Lower lobe of right lung (tissue), 2 donors: Measurements from ENCODE around the gene SLC39A5. TPM values are rescaled to one million over a fixed set of nuclear protein-coding genes. Genes with fewer than 3 reads are reported as not detected.
"Not testable (repeated sequence)": the region's sequence is repeated elsewhere in the genome, so short reads cannot be mapped to it uniquely, and the experiment has no call there.

ENCODE experiments used
- ATAC-seq, 2 donors: fragments of 200-7000 bp; cut with Tn5 transposase; one replicate each; pipeline ENCODE4 v1.9.1; 2020 to 2022; ENCODE audit warnings: mild to moderate bottlenecking in 2 of 2, moderate library complexity in 2 of 2
- DNase-seq: peaks from one replicate; pipeline ENCODE4 v3.0.0-alpha.2; 2020
- H3K27ac ChIP-seq: fragments of 200-600 bp; one replicate; pipeline ENCODE4 v1.8.0; 2022
- H3K27me3 ChIP-seq: fragments of 200-600 bp; one replicate; pipeline ENCODE4 v1.8.0; 2022; ENCODE audit warnings: low read depth
- H3K36me3 ChIP-seq: fragments of 200-600 bp; one replicate; pipeline ENCODE4 v1.8.0; 2022; ENCODE audit warnings: mild to moderate bottlenecking
- H3K4me1 ChIP-seq: fragments of 200-600 bp; one replicate; pipeline ENCODE4 v1.8.0; 2022
- H3K4me3 ChIP-seq: fragments of 200-600 bp; one replicate; pipeline ENCODE4 v1.8.0; 2022; ENCODE audit warnings: mild to moderate bottlenecking
- H3K9me3 ChIP-seq: fragments of 200-600 bp; one replicate; pipeline ENCODE4 v1.8.0; 2022
- intact Hi-C: fragments of 100-400 bp; cut with DNase I; formaldehyde crosslinking; loops from one replicate; pipeline ENCODE4 v1.11.0; 2022
- total RNA-seq: library from RNA; stranded (reverse); fragmentation: NEBNext Ultra II Directional; extraction: Animal tissue kit (Norgen Biotek cat#: 25700); gene quantifications from one replicate; pipeline ENCODE4 v1.2.1, GENCODE V29; 2021
- TF ChIP-seq, protein P1 (sequence below): fragments of 200-600 bp; IDR thresholded peaks from one replicate; pipeline ENCODE4 v1.8.0; 2022; ENCODE audit warnings: antibody characterized with exemption, mild to moderate bottlenecking
- donor health status: DM: no; HTN: yes; CAD: no; lungs with severe emphysema.

The SLC39A5 gene
- total RNA-seq, 1 donor from 2014 or later, result not detected

- intact Hi-C loops, result no loop called here
- H3K4me3 ChIP-seq, result peak overlapping the region; percentile 67
- H3K36me3 ChIP-seq, result peaks cover 37% of the 10 kb centered on the region
- TF ChIP-seq, protein P1, sequence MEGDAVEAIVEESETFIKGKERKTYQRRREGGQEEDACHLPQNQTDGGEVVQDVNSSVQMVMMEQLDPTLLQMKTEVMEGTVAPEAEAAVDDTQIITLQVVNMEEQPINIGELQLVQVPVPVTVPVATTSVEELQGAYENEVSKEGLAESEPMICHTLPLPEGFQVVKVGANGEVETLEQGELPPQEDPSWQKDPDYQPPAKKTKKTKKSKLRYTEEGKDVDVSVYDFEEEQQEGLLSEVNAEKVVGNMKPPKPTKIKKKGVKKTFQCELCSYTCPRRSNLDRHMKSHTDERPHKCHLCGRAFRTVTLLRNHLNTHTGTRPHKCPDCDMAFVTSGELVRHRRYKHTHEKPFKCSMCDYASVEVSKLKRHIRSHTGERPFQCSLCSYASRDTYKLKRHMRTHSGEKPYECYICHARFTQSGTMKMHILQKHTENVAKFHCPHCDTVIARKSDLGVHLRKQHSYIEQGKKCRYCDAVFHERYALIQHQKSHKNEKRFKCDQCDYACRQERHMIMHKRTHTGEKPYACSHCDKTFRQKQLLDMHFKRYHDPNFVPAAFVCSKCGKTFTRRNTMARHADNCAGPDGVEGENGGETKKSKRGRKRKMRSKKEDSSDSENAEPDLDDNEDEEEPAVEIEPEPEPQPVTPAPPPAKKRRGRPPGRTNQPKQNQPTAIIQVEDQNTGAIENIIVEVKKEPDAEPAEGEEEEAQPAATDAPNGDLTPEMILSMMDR, result no peak
- no peak for DNase-seq
- peaks cover 18% of the 10 kb centered on the region for H3K4me1 ChIP-seq
- H3K27ac ChIP-seq, result peak overlapping the region; percentile 93
- no peaks in the 10 kb centered on the region for H3K27me3 ChIP-seq
- ATAC-seq, result peak; percentile 19 to 20
- H3K9me3 ChIP-seq, result no peaks in the 10 kb centered on the region
Measured at GRCh38 chr12:56267443-56268071, 37.7 kb downstream of the SLC39A5 start.

DNA sequence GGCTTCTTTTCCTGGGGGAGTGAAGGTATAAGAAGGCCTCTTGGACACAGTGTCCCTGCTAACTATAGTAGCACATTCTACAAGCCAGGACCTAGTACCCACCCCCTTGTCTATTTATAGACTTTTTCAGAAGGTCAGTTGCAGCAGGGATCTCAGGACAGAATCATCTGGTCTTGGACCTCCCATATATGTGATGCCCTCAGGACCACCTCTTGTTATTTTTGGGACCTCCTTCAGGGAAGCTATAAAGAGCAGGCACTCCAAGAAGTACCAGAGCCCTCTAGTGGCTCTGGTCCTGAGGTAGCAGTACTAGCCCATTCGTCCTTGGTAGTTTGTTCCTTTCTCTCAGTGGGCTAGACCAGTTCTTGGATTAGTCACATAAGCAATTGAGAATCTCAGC is 41.2 kb downstream of the SLC39A5 start:
- Histone ChIP-seq H3K36me3 (peaks cover 72% of the 10 kb centered on the region), H3K27ac (no peak overlapping the region), H3K27me3 (no peaks in the 10 kb centered on the region), H3K9me3 (no peaks in the 10 kb centered on the region), H3K4me3 (no peak overlapping the region), H3K4me1 (peaks cover 15% of the 10 kb centered on the region)
- intact Hi-C loops, result no loop called here
- ATAC-seq (no peak), DNase-seq (no peak)
- TF ChIP-seq, protein P1, result peak; percentile 16

DNA sequence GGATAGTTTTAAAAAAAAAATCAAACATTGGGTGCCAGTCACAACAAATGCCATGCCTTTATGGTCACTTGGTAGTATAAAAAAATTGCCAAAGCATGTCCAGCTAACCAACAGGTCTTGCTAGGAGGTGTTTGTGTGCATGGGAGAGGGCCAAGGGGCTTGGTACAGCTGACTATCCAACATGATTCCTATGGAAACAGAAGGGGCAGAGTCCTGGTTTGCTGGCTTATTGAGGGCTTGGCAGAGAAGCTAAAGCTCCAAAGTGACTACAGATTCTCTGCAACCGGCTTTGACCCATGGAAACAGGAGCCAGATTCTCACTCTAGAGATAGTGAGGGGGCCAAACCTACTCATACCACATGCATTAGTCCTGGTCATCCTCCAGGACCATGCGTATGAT is 42.6 kb downstream of the SLC39A5 start:
- H3K4me3 ChIP-seq, intact Hi-C loops, H3K27ac ChIP-seq, ATAC-seq, H3K4me1 ChIP-seq, DNase-seq, H3K27me3 ChIP-seq, H3K9me3 ChIP-seq: not testable (repeated sequence)
- H3K36me3 ChIP-seq, result peaks cover 86% of the 10 kb centered on the region

GRCh38 chr12:56274299-56274698 is 44.4 kb downstream of the SLC39A5 start:
- no peak overlapping the region for H3K4me3 ChIP-seq
- DNase-seq (no peak), ATAC-seq (no peak)
- H3K27ac ChIP-seq, result no peak overlapping the region
- intact Hi-C loops, result no loop called here
- no peaks in the 10 kb centered on the region for H3K4me1 ChIP-seq
- no peaks in the 10 kb centered on the region for H3K27me3 ChIP-seq
- H3K36me3 ChIP-seq, result peaks cover 100% of the 10 kb centered on the region
- TF ChIP-seq, protein P1, result no peak
- H3K9me3 ChIP-seq, result no peaks in the 10 kb centered on the region

- ATAC-seq (no peak), DNase-seq (no peak)
- TF ChIP-seq, protein P1, result no peak
- intact Hi-C loops, result no loop called here
- no peaks in the 10 kb centered on the region for H3K27me3 ChIP-seq
- H3K9me3 ChIP-seq, result no peaks in the 10 kb centered on the region
- no peak overlapping the region for H3K27ac ChIP-seq
- H3K4me1 ChIP-seq, result no peaks in the 10 kb centered on the region
- H3K4me3 ChIP-seq, result no peak overlapping the region
- H3K36me3 ChIP-seq, result peaks cover 100% of the 10 kb centered on the region
Measured at GRCh38 chr12:56278905-56279304, 49.1 kb downstream of the SLC39A5 start.

DNA sequence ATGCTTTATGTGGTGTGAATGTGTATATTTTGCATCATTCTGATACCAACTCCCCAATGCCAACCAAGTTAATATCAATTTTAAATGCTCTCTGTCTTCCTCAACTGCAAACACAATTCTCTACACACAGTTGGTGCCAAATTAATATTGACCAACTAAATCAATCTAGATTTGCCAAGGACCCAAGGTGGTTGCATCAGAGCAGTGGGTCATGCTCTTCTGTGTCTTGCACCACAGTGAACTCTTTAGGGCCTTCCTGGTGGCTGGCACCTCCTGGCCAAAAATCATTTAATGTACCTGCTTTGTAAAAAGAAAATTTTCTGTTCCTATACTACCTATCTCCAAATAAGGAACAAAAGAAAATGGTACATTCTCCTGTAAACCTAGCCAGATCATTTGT is 51.0 kb downstream of the SLC39A5 start:
- Histone ChIP-seq H3K36me3 (peaks cover 98% of the 10 kb centered on the region), H3K9me3 (no peaks in the 10 kb centered on the region), H3K27ac (no peak overlapping the region), H3K4me3 (no peak overlapping the region), H3K4me1 (peaks cover 6% of the 10 kb centered on the region), H3K27me3 (no peaks in the 10 kb centered on the region)
- intact Hi-C loops, result no loop called here
- no peak for DNase-seq
- peak in 1 of 2 donors; percentile 66 for ATAC-seq
- TF ChIP-seq, protein P1, result no peak
